GM18502 (cell line): ENCODE results near the gene FBXW8.
A peak's percentile ranks its signal among the peaks of the same experiment; 100 is the strongest.

Source experiments
- ATAC-seq: cut with Tn5 transposase; IDR thresholded peaks from one replicate; pipeline ENCODE4 v1.9.1; 2021; ENCODE audit warnings: mild to moderate bottlenecking; ENCODE audit not compliant: unreplicated experiment, poor library complexity

Gene FBXW8

DNA sequence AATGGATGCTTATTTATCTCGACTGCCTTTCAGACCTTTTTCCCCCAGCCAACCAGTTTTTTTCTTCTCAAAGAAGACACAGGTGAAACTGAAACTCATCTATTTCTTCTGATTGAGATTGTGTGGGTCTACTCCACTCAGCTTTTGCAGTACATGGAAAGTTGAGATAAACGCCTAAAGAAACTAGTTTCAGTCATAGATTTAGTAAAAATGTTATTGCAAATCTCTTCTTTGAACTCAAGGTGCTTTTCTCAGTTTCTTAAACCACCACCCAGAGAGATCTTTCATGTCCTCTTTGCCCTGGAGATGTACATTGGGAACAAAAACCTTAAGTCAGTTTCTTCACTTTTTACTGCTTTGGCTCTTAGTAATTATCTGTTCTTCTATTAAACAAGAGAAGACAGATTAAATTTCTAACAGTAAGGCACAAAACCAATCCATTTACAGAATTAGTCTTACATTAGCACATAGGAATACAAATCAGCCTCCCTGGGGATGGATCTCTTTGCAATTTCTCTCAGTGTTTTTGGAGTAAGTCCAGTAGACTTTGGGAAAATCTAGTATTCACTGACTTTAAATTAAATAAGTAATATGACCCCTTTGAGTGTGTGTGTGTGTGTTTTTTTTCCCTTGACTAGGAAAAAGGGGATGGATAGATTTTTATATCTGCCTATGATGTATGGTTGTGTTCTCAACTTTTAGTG is 11.6 kb downstream of the FBXW8 start:
- peak; percentile 56 for ATAC-seq

DNA sequence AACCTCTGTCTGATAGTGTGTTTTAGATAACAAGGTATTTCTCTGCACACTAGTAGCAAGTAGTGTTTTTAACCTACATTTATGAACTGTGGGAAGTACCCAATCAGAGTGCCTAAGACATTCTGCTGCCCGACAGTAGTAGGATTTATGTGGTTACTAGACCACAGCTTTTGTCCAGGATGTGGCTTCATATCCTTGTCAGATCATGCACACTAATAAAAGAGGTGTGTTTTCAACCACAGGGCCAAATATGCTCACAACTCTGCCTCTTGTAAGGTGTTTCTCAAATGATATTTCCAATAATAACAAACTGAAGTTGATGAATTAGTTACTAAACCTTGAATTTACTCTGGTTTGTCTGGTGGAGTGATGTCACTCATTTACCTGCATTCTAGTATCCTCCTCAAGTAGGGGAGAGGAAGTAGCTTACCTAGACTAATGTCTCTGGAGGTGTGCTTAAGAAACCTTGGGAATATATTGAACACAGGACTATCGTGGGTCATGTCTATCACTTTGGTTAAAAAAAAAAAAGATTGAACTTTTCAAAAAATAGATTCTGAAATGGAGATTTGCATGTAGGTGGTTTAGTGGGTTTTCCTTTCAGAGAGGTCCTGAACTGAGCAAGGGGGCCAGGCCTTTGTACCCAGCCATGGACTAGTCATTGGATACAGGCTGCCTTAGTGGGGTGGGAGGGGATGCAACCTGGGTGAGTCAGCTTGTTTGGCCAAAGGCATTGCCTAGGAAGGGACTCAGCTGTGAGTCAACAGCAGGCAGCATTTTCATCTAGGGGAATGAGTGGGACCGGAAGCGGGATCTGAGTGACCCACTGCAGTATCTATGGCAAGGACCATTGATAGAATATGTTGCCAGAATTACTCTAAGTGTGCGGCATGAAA is 14.1 kb downstream of the FBXW8 start:
- ATAC-seq = peak; percentile 79

DNA sequence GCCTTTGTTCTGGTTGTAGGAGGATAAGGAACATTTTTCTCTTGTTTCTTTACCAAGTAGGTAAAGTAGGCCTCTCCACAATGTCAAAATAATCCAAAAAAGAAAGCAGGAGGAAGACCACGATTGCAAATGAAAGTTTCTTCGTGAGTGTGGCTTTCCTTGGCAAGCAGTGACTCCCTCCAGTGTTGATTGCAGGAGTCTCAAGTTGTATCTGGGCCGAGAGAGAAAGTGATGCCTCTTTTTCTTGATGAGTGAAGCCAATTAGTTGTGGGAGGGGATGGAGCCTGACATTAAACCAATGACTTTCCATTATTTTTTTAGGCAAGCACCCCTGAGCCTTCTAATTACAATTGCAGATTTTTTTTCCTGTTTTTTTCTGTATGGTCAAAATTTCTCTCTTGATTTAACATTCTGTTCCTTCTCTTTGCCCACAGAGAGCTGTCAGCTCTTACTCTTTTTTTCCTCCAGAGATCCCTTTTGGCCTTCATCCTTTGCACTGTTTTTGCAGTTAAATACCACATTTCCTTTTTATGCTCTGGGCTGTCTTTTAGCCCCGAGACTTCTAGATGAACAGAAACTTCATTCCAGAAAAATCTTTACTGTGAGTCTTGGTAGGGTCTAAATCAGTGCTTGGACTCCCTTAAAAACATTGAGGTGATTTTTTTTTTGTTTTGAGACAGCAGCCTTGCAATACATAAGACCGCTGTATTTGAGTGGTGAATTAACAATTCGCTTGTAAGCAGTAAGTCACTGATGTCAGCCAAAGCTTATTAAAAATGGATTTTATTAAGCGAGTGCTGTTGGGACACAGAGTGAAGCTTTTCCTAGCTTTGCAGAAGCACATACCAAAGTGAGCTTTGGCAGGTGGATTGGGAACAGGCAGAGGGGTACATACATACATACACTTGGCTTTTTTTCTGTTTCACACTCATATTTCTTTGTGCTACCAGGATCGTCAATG is 15.8 kb downstream of the FBXW8 start:
- no peak for ATAC-seq

DNA sequence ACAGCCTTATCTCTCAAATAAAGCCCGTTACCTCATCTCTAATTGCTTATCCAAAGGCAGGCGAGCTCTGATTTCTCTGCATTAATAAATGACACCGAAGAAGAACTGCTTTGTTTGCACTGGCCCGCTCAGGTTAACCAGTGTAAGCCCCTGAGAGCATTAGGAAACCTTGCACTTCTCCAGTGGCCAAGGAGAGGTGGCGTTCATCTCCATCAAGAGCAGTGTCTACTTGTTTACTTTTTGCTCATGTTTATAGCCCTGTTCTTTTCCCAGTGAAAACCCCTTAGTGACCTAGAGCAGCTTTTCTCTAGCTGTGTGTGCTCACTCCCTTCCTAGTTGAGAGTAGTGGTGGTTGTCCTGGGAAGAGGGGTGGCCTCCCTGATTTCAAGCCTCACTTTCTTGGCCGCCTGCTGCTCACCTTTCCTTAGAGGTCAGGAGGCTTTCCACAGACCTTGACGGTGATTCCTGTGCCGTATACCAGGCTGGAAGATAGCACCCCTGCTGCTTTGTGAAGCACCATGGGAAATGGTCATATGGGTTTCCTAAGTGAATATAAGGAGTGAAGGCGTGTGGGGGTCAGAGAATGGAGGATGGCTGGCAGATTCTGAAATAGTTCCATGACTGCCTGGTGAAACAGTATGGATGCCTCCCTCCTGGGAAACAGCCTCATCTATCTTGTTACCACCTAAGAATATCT is 16.6 kb downstream of the FBXW8 start:
- ATAC-seq = no peak

DNA sequence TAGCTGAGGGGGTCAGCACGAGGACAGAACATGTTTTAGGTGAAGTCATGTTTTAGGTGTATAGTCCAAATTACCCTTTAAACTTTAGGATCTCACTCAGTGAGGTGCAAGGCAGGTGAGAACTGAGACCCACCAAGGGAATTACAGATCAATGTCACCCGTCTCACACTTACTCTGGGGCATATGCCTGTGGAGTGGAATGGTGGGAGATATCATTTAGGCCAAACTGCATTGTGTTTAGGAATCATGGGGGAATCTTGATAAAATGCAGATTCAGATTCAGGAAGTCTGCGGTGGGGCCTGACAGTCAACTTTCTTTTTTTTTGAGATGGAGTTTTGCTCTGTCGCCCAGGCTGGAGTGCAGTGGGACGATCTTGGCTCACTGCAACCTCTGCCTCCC is 17.8 kb downstream of the FBXW8 start:
- no peak for ATAC-seq

DNA sequence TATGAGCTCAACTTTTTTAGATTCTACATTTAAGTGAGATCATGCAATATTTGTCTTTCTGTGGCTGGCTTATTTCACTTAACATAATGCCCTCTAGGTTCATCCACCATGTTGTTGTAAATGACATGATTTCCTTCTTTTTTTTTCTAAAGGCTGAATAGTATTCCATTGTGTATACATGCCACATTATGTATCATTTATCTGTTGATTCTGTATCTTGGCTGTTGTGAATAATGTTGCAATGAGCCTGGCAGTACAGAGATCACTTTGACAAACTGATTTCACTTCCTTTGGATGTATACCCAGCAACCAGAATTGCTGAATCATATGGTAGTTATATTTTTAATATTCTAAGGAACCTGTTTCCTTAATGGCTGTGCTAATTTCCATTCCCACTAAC is 19.1 kb downstream of the FBXW8 start:
- ATAC-seq = no peak

DNA sequence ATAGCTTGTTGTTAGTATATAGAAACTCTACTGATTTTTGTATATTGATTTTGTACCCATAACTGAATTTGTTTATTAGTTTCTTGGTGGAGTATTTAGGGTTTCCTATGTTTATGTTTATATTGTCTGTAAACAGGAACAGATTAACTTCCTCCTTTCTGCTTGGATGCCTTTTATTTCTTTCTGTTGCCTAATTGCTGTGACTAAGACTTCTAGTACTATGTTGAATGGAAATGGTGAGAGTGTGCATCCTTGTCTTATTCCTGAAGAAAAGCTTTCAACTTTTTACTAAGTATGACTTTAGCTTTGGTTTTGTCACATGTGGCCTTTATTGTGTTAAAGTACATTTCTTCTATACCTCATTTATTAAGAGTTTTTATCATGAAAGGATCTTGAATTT is 20.9 kb downstream of the FBXW8 start:
- ATAC-seq = no peak

DNA sequence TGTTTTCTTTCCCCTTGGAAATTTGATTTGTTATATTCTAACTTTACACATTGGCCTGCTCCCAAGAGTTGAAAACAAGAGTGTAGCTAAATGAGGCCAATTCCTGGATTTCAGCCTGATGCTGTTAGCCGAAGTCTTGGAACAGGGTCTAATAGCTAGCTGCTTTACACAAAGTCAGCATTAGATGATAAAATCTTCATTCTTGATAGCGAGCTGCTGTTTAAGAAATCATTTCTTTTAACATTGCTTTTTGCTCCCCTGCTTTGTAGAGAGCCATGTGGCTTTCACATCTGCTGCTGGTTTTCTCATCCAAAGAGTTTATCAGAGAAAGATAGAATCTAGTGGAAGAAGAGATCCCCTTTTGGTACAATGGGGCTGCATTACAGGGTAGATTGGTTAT is 22.3 kb downstream of the FBXW8 start:
- ATAC-seq = no peak

DNA sequence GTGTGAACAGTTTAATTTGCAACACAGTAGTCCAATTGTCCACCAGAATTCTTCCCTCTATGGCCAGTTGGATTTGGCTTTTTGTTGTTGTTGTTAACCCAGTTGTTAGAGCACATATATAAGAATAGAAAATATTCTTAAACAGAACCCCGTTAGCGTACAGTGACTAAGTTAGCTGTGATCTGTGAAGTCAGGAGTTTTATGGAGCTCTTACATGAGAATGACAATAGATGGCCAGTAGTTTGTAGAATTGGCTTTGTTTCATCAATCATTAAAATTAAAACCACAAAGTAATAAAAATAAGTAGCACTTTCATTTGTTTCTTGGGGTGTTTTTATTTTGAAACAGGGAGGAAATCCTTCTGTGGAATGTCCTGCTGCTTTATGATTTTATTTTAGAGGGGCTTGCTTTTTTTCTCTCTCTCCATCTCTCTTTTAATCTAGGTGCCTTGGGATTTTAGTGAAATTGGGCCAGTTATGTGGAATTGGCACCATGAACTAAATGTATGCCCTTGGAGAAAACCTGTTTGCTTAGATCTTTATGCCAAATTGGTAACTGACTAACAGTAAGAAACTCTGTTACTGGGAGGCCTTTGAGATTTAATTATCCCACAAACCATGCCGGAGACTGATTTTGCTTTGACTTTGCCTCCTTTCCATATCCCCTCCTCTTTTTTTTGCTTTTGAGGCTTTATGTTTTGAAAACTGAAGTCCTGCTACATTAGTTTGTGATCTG is 22.9 kb downstream of the FBXW8 start:
- ATAC-seq = no peak

DNA sequence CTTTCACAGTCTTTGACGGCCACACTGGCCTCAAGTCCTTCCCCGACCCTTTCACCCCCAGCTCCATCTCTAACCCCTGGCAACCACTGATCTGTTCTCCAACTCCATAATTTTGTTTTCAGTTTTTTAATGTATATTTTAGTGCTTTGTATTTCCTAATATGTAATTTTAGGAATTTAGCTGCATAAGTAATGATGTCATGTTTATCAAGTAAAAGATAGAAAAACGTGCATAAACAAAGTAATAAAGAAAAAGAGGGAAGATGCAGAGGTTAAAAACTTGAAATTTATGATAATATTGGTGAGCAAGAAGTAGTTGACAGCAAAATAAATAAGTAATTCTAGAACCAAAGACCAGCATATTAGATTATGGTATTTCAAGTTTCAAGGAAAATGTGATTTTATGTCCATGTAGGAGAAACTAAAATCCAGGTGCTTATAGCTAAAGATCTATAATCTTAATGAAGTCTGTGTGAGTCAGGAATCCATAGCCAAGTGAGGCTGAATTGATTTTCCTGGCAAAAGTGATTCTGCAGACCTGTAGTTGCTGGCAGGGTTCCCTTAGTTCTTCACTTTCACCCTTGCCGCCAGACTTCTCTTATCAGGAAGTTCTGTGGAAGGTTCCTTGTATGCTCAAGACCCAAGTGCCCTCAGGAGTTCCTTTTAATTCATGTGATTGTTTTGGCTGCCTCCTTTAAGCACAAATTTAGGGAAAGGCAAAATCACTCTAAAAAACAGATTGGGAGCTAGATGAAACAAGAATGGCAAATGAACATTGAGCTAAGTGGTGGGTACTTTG is 24.4 kb downstream of the FBXW8 start:
- no peak for ATAC-seq

DNA sequence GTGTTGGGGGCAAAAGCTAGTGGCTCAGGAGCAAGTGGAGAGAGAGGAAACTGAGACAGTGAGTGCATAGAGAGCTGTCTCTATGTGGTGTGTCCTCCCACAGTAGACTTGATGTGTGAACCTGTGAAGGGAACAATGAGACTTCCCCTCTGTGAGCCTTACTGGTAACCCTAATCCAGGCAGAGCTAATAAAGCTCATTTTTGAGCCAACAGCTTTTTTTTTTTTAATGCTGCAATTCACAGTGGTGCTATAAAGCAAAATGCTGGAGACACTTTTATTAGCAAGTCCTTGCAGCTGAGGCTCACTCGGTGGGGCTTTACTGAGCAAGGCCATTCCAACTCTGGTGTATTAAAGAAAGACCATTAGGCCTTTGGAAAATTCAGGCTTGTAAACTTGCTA is 26.9 kb downstream of the FBXW8 start:
- no peak for ATAC-seq

DNA sequence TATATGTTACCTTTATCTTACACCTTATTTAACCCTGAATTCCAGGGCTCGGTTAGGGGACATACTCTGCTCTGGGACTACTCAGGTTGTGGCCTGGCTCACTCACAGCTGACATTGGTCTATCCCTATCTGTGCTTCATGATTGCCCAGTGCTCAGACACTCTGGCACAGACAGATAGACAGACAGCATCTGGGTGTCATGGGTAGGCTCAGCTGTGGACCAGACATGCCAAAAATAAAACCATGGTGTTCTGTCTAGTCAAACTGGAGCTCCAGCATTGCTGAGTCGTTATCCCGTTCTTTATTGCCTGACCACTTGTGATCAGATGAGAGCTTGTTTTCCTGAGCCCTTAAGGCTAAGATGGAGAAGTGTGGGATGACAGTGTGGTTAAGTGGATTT is 29.0 kb downstream of the FBXW8 start:
- ATAC-seq = no peak

DNA sequence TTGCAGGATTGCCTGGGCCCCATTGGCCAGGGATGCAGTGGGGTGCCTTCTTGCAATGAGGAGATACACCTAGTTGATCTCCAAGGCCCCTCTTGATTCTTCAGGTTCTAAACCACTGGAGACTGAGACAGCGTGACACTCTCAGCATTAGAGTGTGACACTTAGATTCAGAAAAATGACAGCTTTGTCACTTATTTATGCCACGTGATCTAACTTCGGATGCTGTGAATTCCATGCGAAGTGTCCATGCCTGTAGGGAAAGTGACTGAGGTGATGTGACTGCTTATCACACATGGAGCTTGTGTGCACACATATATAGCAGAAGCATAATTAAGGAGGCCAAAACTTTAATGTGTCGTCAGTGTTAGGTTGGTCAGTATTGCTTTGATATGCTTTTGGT is 30.4 kb downstream of the FBXW8 start:
- ATAC-seq = no peak

DNA sequence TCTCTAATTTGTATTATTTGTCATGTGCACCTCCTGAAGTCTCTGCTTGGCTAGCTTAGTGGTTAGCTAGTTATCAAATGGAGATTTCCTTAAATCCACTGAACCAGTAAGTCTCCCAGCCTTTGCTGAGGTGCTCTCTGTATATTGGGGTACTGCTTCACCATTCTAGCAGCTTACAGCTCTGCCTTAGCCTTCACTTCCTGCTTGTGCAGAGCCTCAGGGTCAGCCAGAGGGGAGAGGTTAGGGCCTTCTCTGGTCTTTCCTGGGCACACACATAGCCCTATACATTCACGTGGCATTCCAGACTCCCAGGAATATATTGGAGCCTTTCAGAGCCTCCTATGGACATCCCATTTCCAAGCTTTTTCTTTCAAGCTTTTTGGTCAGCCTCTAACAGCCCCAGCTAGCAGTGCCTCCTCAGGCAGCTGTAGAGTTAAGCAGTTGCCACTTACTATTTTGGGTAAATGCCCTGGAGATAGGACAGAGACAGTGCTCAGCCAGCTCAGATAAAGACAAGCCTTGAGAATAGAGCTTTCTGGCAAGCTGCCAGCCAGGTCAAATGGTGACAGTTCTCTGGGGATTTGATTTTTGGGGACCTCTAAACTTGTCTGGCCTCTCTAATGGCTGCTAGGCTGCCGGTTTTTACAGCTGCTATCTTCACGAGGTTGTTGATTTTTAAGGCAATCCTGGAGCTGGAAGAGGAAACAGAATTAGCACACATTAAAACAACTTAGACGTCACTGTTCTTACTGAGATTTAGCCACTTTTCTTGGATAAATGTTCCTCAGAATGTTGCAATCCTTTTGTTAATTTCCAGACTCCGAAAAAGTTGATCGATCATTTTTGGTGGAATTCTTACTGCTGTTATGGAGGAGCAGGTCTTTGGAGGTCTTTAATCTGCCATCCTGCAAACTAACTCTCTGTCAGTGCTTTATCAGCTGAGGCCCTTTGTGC is 32.9 kb downstream of the FBXW8 start:
- no peak for ATAC-seq

DNA sequence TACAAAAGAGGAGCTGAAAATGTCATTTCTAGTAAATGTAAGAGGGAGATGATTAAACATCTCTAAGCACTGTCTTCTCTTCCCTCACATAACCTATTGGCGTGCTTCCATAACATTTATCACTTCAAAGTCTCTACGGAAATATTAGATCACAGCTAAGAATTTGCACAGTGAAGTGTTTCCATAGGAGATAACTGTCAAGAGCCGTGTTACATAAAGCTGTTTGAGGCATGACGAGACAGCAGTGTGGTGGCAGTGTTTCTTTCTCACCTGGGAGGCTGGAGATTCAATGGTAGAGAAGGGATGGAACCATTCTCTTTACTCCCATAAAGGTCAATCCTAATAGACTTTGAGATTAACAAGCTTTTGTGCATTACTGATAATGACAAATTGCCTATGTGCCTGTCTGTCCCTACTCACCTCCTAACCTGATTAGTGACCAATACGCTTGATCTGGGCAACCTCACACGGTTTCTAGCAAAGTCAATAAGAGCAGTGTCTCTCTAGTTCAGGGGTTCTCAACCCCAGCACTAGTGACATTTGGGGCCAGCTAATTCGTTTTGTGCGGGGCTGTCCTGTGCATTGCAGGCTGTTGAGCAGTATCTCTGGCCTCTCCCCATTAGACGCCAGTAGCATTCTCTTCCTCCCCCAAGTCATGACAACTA is 35.3 kb downstream of the FBXW8 start:
- ATAC-seq = no peak

DNA sequence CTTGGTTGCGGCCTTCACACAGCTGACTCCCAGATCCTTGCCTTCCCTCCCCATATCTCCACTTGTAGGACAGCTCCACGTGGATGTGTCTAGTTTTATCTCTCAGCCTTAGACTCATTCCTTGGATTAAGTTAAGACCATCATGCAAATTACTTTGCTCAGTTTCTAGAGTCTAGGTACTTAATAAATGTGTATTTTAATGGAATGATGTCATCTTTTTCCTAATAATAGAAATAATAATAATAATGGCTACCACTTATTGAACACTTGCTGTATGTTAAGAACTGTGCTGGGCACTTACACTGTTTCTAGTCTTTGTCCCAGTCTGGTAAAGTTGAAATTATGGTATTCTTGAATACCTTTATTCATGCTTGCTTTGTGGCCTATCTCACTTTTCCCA is 37.5 kb downstream of the FBXW8 start:
- no peak for ATAC-seq
